DND-41 (cell line): Measurements from ENCODE around the gene BCL2L2.

Experiments used
- CTCF ChIP-seq: IDR thresholded peaks from 2 replicates; pipeline ENCODE4 v1.5.1; 2012; ENCODE audit warnings: borderline replicate concordance, low read length, moderate library complexity, mild to moderate bottlenecking; ENCODE audit not compliant: poor library complexity, severe bottlenecking; ENCODE audit errors: extremely low read depth
- EZH2 ChIP-seq: IDR thresholded peaks from 3 replicates; pipeline ENCODE4 v1.6.1; 2012; ENCODE audit warnings: borderline replicate concordance, low read depth, mild to moderate bottlenecking, moderate library complexity, low read length, inconsistent platforms; ENCODE audit not compliant: severe bottlenecking

DNA sequence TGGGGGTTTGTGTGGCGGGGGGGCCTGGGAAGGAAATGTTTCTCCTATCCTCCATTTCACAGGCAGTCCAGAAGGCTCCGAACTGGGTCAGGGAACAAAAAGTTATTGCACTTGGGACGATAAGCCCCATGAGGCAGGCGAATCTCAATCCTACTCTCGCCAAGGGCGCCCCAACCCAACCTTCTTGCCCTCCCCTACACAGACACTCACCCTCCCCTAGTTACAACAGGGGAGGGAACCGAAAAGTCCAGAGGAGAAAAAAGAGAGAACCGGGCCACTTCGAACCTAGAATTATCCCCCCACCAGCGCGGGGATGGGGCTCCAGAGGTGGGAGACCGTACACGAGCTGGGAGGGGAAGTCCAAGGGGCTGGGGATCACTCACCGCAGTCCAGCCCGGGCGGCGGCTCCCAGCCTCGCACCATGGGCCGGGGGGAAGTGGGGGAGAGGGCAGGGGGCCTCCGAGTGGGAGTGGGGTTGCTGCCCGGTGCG, 21.1 kb upstream of the BCL2L2 start:
- TF ChIP-seq CTCF: no peak
- TF ChIP-seq EZH2: no peak
